Measurements from ENCODE around the gene PSPH.

GRCh38 chr7:56028942-56029630 lies 22.2 kb downstream of the PSPH start:
- no peak for TF ChIP-seq CTCF (IDR thresholded peaks at IDR 0.05)
- no peak for TF ChIP-seq POLR2AphosphoS5 (IDR thresholded peaks at IDR 0.05; ENCODE audit: low read depth, low read length)
- no peak for TF ChIP-seq TCF7L2 (IDR thresholded peaks at IDR 0.05; ENCODE audit: low read depth, low read length)
- TF ChIP-seq, protein P1, sequence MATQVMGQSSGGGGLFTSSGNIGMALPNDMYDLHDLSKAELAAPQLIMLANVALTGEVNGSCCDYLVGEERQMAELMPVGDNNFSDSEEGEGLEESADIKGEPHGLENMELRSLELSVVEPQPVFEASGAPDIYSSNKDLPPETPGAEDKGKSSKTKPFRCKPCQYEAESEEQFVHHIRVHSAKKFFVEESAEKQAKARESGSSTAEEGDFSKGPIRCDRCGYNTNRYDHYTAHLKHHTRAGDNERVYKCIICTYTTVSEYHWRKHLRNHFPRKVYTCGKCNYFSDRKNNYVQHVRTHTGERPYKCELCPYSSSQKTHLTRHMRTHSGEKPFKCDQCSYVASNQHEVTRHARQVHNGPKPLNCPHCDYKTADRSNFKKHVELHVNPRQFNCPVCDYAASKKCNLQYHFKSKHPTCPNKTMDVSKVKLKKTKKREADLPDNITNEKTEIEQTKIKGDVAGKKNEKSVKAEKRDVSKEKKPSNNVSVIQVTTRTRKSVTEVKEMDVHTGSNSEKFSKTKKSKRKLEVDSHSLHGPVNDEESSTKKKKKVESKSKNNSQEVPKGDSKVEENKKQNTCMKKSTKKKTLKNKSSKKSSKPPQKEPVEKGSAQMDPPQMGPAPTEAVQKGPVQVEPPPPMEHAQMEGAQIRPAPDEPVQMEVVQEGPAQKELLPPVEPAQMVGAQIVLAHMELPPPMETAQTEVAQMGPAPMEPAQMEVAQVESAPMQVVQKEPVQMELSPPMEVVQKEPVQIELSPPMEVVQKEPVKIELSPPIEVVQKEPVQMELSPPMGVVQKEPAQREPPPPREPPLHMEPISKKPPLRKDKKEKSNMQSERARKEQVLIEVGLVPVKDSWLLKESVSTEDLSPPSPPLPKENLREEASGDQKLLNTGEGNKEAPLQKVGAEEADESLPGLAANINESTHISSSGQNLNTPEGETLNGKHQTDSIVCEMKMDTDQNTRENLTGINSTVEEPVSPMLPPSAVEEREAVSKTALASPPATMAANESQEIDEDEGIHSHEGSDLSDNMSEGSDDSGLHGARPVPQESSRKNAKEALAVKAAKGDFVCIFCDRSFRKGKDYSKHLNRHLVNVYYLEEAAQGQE (IDR thresholded peaks at IDR 0.05; ENCODE audit: insufficient read depth in 1 of 2, low read depth in 2 of 2, low read length in 1 of 2), result no peak
- TF ChIP-seq SIN3A (IDR thresholded peaks at IDR 0.05; ENCODE audit: borderline replicate concordance, insufficient read depth, low read depth, low read length), result no peak
